DMS79 treated with DMSO at 0.1 percent for 48 hours (cell line): ENCODE data around the gene B4GALT1.

ENCODE experiments used
- DNase-seq: peaks from one replicate; lab custom pipeline; 2025; lab: John Stamatoyannopoulos, UW

The B4GALT1 gene

DNA sequence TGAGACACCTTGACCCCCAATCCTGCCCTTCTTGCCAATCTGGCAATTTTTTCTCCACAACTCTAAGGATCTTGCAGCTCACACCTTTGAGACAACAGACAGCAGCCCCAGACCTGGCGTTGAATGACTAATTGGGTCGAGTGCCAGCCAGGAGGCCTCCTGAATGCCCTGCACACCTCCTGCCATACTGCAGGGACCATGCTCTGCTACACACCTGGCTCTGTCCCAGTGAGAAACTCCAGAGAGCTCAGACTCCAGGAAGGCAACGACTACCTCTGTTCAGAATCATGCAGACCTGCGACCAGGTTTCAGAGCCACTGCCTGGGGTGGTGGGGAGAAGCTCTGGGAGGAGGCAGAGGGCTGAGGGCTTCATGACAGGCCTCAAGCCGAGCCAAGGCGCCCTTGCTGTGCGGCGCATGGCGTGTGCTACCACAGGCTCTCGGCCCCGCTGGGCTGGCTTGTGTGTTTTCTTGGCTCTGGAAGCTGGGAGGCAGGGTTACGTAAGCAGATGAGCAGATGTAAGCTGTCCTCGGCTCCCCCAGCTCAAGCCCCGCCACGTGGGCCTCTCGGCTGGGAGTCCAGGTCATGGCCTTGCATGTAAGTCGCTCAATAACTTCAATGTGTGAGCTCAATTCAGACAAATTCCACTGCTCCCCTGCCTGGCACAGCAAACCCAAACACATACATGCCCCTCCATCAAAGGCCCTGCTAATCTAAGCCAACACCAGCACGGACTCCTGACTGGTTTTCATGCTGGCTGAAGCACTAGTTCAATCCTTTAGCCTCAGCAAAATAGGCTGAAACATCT, 27.5 kb downstream of the B4GALT1 start:
- DNase-seq, result no peak

DNA sequence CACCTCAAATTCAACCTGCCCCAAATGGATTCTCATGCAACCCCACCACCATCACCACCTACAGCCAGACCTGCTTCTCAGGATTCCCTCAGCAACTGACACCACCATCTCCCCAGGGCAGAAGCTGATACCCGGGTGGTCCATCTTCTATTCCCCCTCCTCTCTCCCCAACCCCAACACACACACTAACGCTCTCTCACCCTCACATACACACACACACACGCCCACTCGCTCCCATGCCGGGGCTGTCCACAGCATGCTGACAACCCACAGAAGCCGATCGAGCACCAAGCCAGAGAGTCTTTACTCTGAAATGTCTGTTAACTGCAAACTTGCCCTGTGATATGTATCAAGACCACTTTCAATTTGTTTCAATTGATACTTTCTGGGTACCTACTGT, 28.4 kb downstream of the B4GALT1 start:
- no peak for DNase-seq

DNA sequence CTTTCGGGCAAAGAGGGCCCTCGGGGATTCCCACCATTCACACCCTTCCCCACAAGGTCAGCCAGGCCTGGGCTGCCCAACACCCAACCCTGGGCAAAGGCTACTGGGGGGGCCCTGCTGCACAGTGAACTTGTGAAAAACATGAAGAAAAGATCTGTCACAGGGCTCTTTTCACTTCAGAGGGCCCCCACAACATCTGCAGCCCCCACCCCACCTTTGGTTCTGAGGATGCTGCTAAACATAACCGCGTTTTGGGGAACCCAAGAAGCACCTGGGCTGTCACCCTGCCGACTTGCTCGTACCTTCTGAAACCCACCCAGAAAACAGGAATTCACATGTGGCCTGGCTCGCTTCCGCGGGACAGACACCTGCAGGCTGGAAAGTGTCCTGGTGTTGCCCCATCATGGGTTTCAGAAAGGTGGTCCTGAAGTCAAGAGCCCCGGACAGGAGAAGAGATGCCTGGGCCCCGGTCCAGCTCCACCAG, 29.3 kb downstream of the B4GALT1 start:
- DNase-seq, result no peak

DNA sequence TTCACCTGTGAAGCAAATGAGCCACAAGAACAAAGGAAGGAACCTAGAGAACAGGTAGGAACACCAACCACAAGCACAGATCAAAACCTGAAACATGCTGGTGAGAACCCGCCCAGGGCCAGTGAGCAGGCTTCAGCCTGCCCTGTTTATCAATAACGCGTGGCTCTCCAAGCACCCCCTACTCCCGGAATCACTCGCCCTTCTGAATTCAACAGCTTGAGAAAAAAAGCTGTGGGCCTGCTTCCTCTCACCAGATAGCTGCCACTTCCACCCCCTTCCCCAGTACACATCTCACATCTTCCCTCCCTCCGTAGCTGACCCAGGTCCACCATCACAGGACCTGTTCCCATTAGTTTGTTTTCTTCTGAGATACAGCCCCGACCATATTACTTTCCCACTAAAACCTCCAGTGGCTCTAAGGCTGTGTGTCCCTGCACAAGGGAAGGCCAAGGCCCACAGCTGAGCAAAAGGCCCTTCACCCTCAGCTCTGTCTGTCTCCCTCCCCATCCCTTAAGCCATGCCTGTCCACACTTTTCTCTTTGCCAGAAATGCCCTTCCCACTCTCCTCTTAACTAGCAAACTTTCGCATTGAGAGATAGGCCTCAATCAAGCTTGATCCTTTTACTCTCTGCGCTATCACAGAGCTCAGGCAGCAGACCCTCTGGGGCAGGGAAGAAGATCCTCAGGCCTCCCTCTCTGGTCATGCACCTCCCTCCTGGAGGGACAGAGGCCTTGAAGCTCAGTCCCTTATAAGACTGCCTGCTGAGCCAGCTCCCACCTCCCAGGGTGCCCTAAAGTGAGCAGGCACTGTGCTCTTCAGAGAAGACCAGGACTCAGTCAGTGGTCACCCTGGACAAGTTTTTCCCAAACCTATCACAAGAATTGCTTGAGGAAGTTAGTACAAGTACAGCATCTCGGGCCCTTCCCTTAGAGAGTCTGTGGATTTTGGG, 30.1 kb downstream of the B4GALT1 start:
- DNase-seq, result no peak

DNA sequence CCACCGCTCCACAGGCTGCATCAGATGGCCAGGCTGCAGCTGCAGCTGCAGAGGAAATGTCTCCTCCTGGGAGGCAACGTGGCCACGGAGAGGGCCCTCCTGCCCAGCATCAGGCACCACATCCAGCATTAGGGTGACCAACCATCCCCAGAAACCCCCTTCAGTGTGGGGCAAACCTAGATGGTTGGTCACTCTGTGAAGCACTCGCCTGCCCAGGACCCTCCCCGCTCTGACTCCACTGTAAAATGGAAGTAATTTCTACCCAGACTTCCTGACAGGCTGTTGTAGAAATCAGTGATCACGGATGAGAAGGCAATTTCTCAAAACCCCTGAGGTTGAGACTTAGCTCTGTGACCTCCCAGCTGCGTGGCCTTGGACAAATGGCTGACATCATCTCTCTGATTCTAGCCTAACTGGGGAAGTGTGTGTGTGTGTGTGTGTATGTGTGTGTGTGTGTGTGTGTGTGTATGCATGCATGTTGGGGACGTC, 31.6 kb downstream of the B4GALT1 start:
- DNase-seq, result no peak

DNA sequence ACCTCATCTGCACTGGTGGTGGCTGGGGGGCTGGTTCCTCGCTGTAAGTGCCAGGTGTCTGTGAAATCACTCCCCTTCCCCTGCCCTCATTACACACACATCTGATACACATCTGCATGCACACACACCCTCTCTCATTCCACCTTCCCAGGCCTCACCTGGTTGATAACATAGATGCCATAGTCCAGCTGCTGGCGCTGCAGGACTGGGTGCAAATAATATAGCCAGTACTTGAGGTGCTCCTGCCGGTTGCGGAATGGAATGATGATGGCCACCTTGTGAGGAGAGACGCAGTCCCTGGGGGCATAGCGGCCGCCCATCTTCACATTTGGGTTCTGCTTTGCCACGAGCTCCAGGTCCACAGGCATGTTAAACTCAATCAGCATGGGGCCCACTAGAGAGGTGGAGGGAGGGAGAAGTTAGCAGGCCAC, 32.1 kb downstream of the B4GALT1 start:
- no peak for DNase-seq

DNA sequence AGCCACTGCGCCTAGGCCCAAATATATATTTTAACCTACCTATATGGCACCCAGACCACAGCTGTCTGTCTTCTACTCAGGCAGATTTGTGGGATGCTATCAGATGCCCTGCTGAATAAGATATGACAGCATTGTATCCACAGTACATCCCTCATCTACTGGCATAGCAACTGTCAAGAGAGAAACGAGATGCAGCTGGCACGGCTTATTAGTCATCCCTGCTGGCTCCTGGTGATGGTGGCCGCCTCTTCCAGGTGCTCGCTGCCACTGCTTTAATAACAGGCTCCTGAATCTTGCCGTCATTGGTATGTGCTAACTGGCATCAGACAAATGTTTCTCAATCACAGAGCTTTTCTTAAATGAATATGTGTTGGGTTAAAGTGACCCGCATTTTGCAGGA, 34.0 kb downstream of the B4GALT1 start:
- no peak for DNase-seq

DNA sequence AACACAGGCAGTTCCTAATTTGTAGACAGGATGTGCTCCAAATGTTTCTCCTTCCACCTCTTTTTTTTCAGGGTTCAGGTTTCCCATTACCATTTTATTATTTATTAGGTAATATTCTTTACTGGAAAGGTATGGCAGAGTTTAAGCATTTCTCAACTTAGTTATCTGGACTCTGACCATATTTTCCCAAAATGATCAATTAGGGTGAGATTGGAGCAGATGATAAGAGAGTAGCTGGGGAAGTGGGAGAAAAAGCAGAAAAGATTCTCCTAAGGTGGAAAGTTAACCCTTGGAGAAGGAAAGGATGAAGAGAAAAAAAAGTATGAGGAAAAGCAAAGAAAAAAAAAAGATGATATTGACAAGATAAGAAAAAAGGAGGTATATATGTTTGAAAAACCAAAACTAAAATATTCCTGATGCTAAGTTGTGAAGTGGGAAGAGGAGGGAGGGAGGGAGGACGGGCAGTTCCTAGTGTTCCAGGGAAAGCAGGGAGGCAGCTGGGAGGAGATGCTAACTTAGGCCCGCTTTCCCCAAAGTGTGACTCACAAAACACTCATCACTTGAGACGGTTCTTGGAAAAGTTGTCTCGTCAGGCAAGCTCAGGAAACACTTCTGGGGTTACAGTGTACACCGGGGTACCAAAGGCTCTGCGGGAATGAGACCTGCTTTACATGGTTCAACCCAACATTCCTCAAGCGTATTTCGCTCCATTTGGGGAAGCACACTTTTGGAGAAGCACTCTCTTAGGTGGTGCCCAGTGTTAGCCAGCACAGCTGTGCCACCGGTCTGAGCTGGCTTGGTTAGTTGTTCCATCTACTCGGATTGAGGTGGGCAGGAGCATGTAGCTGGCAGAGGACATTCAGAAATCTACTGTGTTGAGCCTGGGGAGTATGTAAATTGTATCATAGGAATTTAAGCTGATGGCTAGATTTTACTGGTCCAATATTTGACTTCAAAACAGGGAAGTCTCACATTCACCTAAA, 35.1 kb downstream of the B4GALT1 start:
- DNase-seq, result no peak

DNA sequence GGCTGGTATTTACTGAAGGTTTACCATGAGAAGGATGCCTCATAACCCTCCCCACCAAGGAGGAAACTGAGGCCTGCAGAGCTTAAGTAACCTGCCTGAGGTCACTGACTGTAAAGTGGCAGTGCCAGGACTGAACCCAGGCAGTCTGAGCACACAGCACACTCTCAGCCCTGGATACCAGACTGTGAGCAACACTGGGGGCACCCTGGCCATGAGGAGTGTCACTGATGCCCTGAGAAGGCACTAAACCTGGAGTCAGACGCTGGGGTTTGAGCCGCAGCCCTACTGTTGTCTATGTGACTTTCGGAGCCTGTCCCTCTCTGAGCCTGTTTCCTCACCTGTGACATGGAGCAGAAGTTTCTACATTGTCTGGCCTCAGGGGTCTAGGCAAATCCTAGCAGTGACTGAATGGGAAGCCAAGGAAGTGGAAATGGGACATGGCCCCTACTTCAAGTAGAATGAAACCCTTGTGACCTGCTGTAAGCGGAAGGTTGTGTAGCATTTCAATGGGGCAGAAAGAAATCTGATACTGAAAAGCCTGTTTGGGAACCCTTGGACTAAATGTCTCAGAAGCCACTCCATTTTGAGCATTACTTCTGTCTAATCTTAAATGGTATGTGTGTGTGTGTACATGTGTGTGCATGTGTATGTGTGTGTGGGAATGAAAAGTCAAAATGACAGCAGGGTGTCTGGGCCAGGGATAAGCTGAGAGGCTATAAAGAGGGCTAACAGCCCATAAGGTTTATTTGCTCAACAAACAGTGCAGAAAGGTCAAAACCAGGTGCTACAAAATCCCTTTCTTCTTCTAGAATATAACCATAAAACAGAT, 36.0 kb downstream of the B4GALT1 start:
- DNase-seq, result peak; percentile 90

DNA sequence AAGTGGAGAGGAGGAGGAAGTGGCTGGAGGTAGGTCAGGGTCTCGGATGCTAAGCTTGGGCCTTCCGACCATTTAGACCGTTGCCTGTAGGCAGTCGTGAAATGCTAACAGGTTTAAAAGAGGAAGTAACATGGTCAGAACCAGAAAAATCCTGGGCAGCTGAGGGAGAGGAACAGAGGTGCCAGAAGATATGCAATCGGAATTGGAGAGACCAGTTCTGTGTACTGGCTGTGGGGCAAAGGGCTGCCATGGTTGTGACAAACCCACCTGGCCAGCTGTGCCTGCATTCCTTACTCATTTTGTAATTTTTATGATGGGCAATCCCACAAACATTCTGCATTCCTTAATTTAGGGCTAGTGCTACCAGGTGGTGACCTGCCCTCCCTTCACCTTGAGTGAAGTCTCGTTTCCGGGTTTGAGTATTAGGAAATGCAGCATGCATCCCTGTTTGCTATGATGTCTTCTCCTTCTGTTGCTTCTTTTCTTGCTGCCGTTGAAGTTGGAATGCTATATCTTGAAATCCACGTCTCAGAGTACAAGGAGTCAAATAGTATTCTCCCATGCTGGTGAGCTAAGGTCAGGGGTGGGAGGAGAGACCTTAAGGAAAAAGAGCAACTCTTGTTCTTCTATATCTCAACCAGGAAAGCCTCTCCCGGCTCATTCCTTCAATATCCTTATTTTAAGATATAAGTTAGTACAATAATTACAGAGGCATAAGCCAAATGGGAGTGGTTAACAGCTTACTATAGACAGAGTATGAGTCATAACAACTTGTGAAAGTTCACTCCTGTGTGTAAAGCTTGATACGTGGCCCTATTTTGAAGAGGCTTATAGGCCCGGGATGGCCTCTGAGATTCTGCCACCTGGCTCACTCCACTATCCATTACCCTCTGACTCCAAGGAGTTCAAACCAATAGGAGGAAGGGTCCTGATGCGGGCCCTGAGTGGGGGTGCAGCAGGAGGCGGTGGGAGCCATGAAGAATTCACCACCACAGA, 37.0 kb downstream of the B4GALT1 start:
- DNase-seq, result no peak

DNA sequence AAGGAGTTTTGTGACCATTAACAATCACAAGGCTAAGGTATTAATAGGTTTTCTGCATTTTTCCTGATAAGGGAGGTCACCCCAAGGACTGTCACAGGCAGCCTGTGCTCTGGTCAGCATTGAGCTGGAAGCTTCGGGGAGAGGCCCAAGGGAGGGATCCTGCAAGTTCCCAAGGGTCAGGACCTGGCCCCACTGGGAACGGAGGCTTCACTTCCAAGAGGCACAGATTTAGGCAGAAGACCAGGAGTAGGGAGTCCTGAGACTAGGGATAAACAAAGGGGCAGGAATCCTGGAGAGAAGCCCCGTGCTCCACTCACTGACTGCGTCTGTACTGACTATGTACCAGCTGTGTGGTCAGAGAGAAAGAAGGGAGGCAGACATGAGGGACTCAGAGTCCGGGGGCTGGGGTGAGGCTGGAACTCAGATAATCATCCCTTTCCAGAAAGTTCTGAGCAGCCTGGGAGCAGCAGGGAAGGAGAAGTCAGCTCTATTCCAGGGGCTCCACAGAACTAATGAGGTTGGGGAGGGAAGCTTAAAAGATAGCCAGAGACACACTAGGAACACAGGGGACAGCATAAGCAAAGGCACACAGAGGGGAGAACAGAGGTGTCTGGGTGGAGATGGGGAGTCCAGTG, 37.8 kb downstream of the B4GALT1 start:
- DNase-seq, result no peak

DNA sequence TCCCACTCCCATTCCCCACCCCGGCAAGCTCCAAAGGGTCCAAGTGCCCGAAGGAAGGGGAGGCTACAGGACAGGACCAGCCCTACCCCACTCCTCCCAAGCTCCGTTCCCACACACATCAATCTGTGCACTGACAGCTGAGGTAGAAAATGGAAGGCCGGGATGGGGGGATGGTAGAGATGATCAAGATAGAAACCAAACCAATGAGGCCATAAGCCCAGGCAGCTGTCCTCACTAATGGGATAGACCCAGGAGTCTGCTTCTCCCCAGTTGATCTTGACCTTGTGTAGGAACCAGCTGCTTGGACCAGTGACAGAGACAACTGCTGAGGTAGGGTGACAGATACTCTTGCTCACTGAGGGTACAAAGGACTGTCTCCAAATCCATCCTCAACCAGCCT, 38.6 kb downstream of the B4GALT1 start:
- DNase-seq, result no peak

DNA sequence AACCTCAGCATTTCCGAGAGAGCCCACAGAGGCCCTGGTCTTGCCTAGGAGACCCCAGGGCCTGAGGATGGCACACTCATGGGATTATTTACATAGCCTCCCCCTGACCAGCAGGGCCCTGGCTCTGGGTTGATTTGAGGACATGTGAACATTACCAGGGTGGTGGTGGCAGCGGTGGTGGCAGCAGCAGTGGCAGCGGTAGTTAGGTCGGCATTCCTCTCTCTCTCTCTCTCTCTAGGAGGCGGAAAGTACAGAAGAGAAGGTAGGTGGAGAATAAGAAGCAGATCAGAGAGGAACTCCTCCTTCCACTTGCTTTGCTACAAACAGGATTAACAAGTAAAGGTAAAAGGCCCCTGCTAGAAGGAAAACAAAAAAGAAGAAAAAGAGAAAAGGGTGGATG, 39.3 kb downstream of the B4GALT1 start:
- no peak for DNase-seq

DNA sequence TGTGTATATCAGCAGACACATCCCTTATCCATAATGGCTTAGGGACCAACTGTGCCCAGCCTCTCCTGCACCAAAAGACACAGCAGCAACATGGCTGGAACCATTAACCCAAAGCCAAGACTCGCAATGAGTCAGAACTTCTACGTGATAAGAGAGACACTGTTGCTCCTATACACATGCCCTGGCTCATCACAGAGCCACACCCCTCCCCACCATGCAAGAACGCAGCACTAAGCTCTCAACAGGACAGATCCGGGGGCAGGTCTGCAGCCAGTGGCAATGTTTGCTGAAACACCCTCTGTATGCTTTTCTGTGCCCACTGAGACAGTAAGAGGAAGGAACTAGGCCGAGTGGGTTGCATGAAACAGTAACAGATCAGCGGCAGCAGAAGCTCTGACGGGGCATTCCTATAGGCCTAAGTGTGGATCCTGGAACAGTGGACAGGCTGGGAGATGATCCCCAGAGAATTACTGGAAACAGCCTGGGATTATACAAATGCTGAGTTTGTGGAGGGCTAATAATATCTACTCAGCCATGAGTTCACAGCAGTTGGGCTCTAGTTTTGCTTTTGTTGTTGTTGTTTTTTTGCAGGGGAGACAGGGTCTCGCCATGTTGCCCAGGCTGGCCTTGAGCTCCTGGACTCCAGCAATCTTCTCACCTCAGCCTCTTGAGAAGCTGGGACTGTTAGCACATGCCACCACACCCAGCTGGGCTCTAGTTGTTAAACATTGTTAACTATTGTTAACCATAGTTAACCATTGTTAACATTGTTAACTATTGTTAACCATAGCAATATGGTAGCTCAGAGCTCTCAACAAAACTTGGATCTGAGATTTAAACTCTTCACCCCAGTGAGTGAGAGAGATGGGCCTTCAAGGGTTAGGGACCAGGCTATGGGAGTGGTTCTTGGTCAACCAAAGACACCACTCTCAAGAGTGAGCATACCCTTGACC, 41.0 kb downstream of the B4GALT1 start:
- no peak for DNase-seq

DNA sequence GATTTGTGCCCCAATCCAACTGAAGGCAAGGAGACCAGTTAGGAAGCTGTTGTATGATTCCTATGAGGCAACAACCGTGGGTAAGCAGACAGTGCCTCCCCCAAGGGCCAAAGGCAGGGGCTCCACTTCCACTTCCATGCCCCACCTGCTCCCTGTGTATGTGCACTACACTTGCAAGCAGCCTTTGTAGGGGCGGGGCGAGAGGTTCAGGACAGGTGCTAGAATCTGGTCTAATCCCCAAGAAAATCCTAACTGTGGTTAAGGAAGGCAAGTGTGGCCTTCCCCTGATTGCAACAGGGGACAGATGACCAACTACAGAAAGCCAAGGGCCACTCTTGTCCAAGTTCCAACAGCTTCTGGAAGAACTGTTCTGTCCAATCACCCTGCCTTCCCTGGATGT, 41.7 kb downstream of the B4GALT1 start:
- DNase-seq, result no peak

DNA sequence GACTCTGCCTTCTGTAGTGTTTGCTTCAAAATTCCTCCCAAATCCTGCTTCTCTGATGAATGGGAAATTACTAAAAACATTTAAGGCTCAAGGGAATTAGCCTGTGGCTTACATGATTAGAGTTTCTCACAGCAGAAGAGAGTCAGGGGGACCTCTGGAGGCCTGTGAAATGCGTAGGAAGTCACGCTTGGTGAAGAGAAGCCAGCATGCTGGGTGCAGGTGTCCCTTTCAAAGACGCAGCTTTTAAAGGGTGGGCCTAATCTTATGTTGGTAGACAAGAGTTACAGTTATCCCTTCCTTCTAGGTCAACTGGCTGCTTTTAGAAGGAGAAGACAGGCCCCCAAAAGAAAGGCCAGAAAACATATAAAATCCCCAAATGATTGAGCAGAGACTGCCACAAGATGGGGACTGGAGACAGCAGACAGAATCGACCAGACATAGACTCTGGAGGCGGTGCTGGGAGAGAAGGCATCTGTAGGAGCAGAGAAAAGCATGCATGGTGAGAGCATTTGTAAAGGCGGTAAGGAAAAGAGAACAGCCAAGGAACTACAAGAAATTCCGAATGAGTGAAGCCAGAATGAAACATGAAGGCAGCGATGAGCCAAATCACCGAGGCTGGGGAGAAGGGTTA, 42.3 kb downstream of the B4GALT1 start:
- no peak for DNase-seq

DNA sequence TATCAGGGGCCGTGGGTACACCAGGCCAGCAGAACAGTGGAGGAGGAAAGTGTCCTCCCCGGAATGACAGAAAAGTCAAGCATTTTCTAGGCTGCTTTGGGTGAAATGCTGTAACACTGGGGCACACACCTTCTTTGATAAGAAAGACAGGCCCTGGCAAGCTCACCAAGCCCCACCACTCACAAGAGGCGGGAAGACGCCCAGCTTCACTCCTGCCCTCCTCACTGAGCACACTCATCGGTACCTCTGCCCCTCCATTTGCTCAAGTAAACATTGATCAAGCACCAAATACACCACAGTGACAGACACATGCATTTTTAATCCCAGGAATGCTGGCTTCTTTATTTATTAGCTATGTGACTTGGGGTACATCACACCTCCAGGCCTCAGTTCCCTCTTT, 43.1 kb downstream of the B4GALT1 start:
- DNase-seq, result no peak
